HG02938 (cell line): ENCODE results near the gene MTA1.

Experiments used
- ATAC-seq: cut with Tn5 transposase; IDR thresholded peaks from one replicate; pipeline ENCODE4 v1.9.1; 2021; ENCODE audit warnings: mild to moderate bottlenecking, moderate library complexity; ENCODE audit not compliant: unreplicated experiment

MTA1 gene

DNA sequence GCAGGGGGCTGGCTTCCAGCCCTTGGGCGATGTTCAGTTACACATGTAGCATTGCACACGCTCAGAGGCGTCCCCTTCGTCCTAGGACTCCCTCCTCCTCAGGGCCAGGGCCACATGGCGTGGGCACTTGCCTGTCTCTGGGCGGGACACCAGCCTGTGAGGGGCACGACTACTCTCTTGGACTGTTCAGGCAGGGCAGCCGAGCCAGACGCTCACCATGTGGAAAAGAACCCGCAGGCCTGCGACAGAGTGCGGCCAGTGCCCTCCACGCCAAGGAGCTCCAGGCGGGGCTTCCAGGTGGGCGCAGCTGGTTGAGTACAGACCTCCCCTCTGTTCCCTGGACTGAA lies 20.9 kb downstream of the MTA1 start:
- ATAC-seq: no peak

GRCh38 chr14:105440992-105441391 lies 21.4 kb downstream of the MTA1 start:
- no peak for ATAC-seq

GRCh38 chr14:105442125-105442524 lies 22.5 kb downstream of the MTA1 start:
- ATAC-seq: no peak

GRCh38 chr14:105442834-105443233 lies 23.2 kb downstream of the MTA1 start:
- no peak for ATAC-seq

GRCh38 chr14:105444859-105445258 lies 25.2 kb downstream of the MTA1 start:
- ATAC-seq: no peak

DNA sequence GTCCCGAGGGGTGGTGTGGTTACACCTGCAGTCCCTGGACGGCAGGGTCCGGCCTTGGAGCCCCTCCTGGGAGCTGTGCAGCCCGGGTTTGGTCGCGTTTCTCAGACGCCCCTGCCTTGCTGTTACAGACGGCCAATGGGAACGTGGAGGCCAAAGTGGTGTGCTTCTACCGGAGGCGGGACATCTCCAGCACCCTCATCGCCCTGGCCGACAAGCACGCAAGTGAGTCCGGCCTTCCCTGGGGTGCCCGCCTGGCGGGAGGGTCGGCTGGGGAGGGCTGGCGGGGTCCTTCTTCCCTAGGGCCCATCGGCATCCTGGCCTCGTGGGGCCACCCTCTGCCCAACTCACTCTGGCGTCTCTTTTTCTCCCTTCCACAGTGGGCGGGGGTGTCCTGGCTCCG lies 25.7 kb downstream of the MTA1 start:
- ATAC-seq: no peak

- no peak for ATAC-seq
Measured at GRCh38 chr14:105445901-105446845, 26.5 kb downstream of the MTA1 start.

- no peak for ATAC-seq
Measured at GRCh38 chr14:105446971-105447370, 27.3 kb downstream of the MTA1 start.

DNA sequence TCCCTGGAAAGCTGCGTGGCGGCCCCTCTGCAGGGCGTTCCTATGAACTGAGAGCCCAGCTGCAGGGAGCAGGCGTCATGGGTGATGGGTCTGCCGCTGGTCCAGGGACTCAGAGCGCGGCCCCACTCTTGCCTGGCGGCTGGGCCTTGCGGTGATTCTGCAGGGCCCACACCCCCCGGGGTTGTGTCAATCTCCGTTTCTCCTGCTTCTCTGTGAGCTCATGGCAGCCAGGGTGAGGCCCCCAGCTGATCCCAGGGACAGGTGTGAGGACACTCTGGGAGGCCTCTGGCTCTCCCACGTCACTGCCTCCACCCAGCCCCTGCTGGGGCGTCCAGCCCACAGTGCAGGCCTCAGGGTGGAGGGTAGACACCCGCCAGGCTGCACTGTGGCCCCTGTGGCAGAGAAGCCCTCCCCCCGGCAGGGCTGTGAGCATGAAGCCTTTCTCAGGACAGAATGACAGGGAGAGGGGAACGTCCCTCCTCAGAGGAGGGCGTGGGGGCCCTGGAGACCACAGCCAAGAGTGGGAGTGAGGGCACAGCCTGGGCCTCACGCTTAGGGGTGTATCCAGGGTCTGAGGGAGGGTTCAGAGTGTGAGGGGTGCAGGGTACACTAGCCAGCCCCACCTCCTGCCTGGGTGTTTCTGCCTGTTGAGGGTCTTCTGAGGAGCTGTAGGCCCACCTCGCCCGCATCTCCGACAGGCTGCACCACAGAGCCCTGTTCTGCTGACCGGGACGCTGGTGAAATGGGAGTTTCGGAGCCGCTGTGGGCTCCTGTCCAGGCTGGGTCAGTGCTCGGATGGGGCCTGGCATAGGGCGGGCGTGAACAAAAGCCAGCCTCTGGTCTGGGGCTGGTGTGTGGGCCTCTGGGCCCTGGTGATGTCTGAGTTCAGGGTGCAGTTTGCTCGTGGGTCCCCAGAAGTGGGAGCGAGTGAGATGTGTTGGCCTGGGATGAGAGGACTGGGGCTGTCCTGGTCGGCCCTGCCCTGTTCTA lies 28.3 kb downstream of the MTA1 start:
- ATAC-seq: no peak

GRCh38 chr14:105448706-105449111 lies 29.1 kb downstream of the MTA1 start:
- no peak for ATAC-seq

- no peak for ATAC-seq
Measured at GRCh38 chr14:105449276-105450122, 29.9 kb downstream of the MTA1 start.

DNA sequence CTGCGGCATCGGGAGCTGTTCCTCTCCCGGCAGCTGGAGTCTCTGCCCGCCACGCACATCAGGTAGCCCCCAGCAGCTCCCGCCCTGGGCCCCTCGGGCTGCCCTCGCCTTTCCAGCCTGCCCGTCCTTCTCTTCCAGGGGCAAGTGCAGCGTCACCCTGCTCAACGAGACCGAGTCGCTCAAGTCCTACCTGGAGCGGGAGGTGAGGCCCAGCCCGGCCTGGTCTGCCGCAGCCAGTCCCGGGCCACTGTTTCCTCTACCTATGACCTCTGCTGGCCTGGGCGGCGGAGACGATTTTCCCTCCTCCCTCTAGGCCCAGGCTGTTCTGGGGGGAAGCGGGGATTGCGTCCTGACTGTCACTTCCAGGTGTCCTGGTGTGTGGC lies 30.5 kb downstream of the MTA1 start:
- ATAC-seq: no peak

- no peak for ATAC-seq
Measured at GRCh38 chr14:105450864-105451720, 31.5 kb downstream of the MTA1 start.

DNA sequence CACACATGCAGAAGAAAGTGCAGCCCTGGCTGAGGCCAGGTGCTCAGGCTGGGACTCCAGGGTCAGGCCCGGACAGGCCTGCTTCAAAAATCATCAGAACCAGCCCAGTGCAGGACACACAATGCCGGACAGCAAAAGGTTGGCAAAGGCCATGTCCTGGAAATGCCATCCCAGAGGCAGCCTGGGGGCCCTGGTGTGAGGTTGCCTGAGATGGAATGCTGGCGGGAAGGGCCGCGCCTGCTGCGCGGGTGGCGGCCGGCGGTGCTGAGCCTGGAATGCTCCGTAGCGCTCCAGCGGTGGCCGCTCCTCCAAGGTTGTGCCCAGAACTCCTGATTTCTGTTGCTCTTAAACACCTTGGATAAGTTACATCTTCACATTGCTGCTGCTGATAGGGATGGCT lies 33.3 kb downstream of the MTA1 start:
- ATAC-seq: no peak

GRCh38 chr14:105453847-105454246 lies 34.2 kb downstream of the MTA1 start:
- ATAC-seq: no peak

GRCh38 chr14:105455086-105455640 lies 35.5 kb downstream of the MTA1 start:
- no peak for ATAC-seq

DNA sequence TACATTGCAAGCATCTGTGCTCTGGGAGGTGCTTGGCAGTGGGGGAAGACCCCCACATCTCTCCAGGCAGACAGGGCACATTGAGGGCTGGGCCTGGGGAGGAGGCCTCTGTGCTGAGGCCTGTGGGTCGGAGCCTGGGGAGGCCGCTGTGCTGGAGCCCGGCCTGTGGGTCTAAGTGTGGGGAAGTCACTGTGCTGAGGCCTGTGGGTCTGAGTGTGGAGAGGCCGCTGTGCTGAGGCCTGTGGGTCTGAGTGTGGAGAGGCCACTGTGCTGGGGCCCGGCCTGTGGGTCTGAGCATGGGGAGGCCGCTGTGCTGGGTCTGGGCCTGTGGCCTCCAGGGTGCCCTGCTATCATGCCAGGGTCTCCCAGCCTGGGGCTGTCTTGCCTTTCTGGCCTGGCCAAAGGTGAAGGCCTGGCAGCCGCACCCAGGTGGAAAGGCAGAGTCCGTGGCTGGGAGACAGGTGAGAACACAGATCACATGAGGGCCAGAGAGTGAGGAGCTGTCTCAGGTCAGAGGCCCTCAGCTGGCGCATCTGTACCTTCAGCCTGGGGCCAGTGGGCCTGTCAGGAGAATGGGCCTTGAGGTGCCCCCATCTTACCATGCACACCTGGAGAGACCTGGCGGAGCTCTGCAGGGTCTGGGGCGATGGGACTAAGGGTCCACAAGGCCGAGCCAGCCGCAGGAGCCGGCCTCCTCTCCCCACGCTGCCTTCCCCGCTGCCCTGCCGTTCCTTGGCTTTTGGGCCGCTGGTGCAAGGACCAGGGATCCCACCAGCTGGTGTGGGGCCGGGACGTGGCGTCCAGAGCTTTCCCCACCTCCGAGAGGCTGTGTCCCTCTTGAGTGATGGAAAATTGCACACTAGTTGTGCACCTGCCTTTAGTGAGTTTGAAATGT lies 36.4 kb downstream of the MTA1 start:
- no peak for ATAC-seq
